ENCODE measurements around the gene CETN1. TPM values are rescaled to one million over a fixed set of nuclear protein-coding genes. Genes with fewer than 3 reads are reported as not detected.

CETN1 gene
- total RNA-seq, 2 donors from 2014 or later = not detected

DNA sequence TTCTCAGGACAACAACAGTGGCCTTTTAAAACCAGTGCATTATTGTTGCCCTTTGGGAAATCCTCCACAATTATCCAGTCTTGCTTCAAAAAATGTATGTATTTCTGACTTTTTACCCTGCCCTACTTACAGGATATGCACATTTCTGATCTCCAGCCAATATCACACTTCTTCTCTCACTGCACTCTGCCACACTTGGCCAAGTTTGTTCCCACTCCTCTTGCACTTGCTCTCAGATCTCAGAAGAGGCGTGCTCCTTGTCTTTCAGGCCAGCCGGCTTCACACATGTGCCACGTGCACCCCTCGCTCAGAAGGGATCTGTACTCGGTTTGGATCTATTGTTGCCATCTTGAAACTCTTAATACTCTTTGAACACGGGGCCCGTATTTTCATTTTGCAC, 32.0 kb downstream of the CETN1 start:
- DNase-seq (ENCODE audit: low spot score in 2 of 2) = no peak
- H3K27ac Mint-ChIP-seq = peak overlapping the region in 1 of 2 donors; percentile 3
- no peaks in the 10 kb centered on the region for H3K9me3 Mint-ChIP-seq
- ATAC-seq = no peak
- H3K36me3 Mint-ChIP-seq = no peaks in the 10 kb centered on the region

DNA sequence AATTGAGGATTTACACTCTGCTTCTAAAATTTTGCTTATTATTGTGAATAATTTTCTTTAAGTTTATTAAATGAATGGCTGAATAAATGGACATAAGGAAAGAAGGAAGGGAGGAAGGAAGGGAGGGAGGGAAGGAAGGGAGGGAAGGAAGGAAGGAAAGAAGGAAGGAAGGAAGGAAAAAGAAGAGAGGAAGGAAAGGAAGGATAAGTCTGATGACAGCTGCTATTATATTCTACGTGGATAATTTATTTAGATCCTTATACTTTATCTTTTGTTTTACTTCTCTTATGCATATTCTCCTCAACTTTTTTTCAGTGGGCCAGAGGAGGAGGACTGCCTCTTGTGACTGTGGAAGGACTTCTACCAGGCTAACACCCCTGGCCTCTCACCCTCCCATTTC, 34.0 kb downstream of the CETN1 start:
- ATAC-seq = no peak
- no peak for DNase-seq (ENCODE audit: low spot score in 2 of 2)
- Mint-ChIP-seq H3K9me3 (no peaks in the 10 kb centered on the region), H3K36me3 (no peaks in the 10 kb centered on the region), H3K27ac (no peak overlapping the region)

DNA sequence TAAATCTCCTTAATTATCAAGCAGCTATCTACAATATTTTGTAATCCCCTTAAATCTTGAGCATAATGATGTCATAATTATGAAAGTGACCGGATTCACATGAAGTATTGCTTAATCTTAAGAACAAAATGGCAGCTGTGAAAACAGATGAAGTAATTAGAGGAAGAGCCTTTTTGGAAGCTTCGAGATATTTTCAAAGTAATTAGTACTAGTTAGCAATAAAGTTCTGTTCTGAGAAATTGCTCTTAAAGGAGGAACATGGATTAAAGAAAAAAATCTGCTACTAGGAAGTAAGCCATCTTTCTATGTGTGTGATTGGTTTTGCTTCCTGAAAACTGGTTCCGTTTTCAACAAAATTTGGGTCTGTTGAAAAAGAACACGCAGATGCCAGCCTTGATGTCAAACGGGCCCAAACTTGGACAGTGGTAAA, 34.9 kb downstream of the CETN1 start:
- no peak for ATAC-seq
- Mint-ChIP-seq H3K27ac (no peak overlapping the region), H3K9me3 (no peaks in the 10 kb centered on the region), H3K36me3 (no peaks in the 10 kb centered on the region)
- DNase-seq (ENCODE audit: low spot score in 2 of 2) = no peak

DNA sequence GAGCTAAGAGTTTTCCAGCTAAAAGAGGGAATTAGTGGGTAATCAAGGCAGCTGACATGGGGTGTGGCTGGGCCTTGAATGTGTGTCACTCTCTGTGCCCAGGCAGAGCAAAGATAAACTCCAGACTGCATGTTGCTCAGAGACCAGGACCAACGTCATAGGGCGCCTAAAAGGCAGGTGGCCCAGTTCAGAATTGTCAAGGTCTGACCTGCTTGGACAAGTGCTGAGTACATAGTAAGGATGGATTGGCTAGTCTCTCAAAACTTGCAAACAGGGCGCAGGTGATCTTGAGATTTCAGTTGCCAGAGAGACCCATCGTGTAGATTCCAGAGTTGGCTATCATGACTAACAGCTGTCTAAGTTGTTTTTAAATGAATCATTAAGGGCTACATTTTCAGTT, 35.6 kb downstream of the CETN1 start:
- Mint-ChIP-seq H3K9me3 (no peaks in the 10 kb centered on the region), H3K27ac (no peak overlapping the region), H3K36me3 (no peaks in the 10 kb centered on the region)
- DNase-seq (ENCODE audit: low spot score in 2 of 2) = no peak
- no peak for ATAC-seq

DNA sequence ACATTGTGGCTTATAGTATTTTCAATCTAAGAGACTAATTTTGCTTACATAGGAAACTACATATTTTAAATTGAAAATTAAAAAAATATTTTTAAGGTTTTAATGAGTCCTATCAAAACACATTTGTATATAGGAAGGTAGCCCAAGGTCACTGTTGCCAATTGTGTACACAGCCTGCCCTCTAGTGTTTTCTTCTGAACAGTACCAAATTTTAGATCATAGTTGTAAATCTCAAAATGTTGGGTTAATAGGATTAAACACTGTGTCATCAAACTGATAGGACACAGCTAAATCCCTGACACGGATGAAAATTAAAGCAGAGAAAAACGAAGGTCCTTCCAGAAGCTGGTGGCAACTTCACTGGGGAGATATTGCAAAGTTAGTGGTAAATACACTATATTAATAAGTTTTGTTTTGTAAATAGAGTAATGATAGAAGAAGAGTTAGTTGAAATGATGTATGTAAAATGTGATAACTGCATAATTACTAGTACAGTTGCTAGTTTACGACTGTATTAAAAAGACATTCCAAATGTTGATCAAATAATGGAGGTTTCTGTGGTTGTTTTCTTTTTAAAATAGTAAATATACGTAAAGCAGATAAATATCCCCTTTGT, 36.3 kb downstream of the CETN1 start:
- DNase-seq (ENCODE audit: low spot score in 2 of 2) (no peak), ATAC-seq (peak in 1 of 2 donors; percentile 54)
- Mint-ChIP-seq H3K9me3 (no peaks in the 10 kb centered on the region), H3K36me3 (no peaks in the 10 kb centered on the region), H3K27ac (no peak overlapping the region)

DNA sequence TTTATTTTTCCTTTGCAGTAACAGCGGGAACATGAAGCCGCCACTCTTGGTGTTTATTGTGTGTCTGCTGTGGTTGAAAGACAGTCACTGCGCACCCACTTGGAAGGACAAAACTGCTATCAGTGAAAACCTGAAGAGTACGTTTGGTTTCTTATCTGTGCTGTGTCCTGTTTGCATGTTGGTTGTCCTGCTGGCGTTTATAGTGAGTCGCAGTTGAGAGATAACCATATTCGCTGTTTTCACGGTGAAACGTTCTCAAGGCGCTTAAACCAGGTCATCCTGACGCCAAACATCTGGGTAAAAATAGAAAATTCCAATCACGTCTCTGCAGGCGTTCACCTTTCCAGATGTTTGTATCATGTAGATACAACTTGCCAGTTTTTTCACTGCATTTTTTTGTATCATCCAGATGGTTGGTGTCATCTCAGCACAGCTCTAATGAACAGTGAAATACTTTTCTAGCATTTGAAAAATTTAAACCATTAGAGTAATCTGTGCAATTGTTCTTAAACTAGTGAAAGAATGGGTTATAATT, 37.9 kb downstream of the CETN1 start:
- ATAC-seq (no peak), DNase-seq (ENCODE audit: low spot score in 2 of 2) (no peak)
- Mint-ChIP-seq H3K9me3 (no peaks in the 10 kb centered on the region), H3K36me3 (no peaks in the 10 kb centered on the region), H3K27ac (no peak overlapping the region)

DNA sequence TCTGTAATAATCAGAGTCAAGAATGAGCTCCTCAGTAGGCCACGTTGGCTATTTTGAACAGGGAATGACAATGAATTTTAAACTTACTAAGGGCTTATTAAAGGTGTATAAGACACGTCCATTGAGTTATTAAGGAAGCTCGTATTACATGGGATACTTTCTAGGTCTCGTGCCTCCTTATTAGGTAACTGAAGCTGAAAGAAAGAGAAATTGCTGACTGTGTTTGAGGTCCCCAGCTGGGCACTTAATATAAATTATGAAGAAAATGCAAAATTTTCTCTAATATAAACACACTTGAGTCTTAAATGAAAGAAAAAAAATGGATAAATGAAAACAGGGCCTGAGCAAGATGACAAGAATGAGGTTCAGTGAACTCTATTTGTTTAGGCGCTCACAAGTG, 38.4 kb downstream of the CETN1 start:
- no peaks in the 10 kb centered on the region for H3K9me3 Mint-ChIP-seq
- DNase-seq (ENCODE audit: low spot score in 2 of 2) (no peak), ATAC-seq (no peak)
- no peaks in the 10 kb centered on the region for H3K36me3 Mint-ChIP-seq
- no peak overlapping the region for H3K27ac Mint-ChIP-seq

DNA sequence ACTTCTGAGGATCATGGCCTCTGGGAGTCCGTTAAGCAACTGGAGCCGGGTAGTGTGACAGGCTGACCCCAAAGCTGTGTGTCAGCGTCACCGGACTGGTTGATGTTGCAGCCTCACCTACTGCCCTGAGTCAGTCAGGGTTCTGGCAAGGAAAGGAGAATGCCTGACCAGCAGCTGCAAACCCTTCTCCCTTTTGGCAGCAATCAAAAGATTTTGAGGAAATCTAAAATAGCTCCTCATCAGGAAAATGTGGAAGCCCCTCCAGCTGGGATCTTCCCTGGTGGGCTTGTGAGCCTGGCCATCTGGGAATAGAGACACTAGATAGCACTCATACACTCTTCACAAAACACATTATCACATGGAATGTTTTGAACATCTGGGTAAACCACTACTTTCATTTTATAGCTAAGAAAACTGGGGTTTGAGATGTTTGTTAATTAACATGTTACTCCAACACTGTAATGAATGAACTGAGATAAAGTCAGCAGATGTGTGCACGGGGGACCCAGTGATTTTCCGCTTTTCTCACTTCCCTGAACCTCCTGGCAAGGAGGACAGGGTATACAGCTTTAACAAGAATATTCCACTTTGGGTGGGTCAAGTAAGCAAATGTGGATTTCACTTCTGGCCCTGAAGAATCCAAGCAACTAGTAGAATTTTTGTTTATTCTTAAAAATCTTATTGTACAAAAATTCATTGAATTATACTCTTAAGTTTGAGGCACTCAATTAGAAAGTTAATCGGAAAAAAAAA, 41.3 kb downstream of the CETN1 start:
- DNase-seq (ENCODE audit: low spot score in 2 of 2) (no peak), ATAC-seq (no peak)
- Mint-ChIP-seq H3K27ac (no peak overlapping the region), H3K36me3 (no peaks in the 10 kb centered on the region), H3K9me3 (no peaks in the 10 kb centered on the region)

DNA sequence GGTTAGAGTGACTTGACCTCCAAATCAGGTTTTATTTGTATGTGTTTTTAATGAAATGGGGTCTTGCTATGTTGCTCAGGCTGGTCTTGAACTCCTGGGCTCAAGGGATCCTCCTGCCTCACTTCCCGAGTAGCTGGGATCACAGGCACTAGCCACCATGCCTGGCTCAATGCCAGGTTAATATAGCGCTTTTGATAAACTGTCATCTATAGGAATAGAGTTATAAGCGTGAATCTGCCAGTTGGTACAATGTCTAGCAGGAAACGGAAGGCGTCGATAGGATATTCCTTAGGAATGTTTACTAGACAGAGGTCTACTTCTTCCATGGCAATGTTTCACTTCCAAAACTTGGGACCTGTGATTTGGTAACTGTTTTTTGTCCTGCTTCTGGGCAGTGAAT, 42.1 kb downstream of the CETN1 start:
- Mint-ChIP-seq H3K9me3 (no peaks in the 10 kb centered on the region), H3K36me3 (no peaks in the 10 kb centered on the region), H3K27ac (no peak overlapping the region)
- no peak for DNase-seq (ENCODE audit: low spot score in 2 of 2)
- ATAC-seq = no peak

DNA sequence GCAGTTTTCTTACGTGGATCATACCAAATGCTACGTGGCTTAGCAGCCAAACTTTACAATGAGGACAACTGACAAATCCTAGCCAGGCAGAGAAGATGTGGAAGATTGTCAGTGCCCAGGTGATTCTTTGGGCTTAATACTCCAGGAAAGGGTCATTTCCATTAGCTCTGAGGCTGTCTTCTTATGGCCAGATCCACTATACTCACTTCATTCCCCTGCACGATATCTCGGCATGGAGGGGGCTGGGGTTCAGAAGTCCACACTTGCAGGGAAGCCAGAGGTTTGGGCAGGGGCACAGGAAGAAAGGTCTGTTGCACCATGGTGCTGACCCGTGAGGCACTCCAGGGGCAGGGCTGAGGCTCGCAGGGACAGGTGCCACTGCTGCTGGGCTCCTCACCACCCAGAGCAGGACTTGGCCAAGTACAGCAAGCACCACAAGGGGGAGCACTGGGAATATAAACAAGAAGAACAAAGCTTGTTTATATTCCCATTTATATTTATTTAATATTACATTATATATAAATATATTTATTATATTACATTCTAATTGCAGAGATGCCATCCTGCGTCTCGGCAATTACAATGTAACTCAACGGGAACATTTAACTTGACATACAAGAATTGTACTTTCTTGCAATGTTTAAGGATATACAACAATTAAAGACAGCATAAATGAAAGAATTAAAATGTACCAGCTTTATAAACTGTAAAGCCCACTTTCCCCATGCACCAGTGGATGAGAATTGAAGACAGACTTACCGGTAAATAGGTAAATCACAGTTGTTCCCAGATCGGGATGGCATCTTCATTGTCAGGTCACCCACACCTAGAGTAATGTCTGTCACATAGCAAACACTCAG, 43.8 kb downstream of the CETN1 start:
- H3K36me3 Mint-ChIP-seq = no peaks in the 10 kb centered on the region
- H3K27ac Mint-ChIP-seq = no peak overlapping the region
- DNase-seq (ENCODE audit: low spot score in 2 of 2) (peak in 1 of 2 donors; percentile 55), ATAC-seq (peak; percentile 84 to 87)
- H3K9me3 Mint-ChIP-seq = no peaks in the 10 kb centered on the region

DNA sequence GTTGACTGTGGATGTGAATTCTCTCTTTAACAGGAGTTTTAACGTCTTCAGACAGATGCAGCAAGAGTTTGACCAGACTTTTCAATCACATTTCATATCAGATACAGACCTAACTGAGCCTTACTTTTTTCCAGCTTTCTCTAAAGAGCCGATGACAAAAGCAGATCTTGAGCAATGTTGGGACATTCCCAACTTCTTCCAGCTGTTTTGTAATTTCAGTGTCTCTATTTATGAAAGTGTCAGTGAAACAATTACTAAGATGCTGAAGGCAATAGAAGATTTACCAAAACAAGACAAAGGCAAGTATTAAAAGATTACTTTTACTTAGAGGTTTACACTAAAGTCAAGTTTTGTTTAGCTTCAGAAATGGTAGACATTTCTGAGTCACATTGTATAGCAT, 47.1 kb downstream of the CETN1 start:
- no peak for ATAC-seq
- Mint-ChIP-seq H3K9me3 (no peaks in the 10 kb centered on the region), H3K27ac (no peak overlapping the region), H3K36me3 (no peaks in the 10 kb centered on the region)
- no peak for DNase-seq (ENCODE audit: low spot score in 2 of 2)

DNA sequence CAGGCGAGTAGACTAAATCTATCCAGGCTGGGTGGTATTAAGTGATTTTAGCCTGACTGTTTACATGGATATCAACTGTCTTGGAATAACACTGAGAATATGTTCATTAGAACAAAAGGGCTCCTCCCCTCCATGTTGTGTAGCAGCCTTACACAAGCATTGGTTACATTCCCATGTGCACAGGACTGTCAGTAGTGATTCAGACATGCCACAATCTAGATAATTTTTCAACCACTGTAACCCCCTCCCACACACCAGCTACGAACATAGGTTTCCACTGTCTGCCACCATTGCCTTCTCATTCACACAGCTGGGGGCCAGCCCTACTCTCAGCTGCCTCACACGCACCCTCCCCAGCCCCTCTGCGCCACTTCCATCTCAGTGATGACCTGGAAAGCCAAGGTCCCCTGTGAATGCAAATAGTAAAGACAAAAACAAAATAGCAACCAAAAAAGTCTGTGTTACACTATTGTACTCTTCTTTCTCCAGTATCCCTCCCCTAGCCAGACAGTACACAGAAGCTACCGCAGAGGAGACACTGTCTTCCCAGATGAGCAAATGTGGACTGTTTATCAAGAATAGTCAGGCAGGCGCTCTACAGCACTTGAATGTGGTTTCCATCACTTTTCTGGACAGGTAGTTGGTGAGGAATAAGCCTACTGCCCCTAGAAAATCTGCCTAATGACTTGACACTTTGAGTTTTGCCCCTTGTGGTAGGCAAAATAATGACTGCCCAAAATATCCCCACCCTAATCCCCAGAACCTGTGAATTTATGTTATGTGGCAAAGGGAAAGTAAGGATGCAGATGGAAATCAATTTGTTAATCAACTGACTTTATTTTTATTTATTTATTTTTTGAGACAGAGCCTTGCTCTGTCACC, 49.3 kb downstream of the CETN1 start:
- DNase-seq (ENCODE audit: low spot score in 2 of 2) (no peak), ATAC-seq (peak; percentile 37 to 46)
- no peaks in the 10 kb centered on the region for H3K36me3 Mint-ChIP-seq
- no peak overlapping the region for H3K27ac Mint-ChIP-seq
- H3K9me3 Mint-ChIP-seq = no peaks in the 10 kb centered on the region

DNA sequence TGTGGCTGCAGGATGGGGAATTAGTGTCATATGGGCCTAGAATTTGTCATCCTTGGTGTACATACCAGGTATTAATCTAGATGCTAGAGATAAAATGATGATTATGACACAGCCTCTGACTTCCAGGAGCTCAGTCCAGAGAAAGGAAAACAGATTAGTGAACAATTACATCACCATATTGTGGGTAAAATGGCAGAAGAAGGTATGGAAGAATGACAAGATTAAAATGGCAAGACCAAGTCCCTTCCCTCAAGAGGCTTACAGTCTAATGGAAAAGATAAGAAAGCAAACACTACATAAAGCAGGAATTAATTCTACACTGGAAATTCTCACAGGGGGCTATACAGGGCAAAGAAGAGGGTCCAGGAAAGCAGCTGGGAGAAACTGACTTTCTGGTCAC, 51.4 kb downstream of the CETN1 start:
- no peaks in the 10 kb centered on the region for H3K36me3 Mint-ChIP-seq
- no peaks in the 10 kb centered on the region for H3K9me3 Mint-ChIP-seq
- DNase-seq (ENCODE audit: low spot score in 2 of 2) = no peak
- ATAC-seq = no peak
- H3K27ac Mint-ChIP-seq = no peak overlapping the region
